DMS53 treated with DMSO at 0.1 percent for 48 hours (cell line): ENCODE results near the gene SLC13A4.
"Not testable (repeated sequence)": the region's sequence is repeated elsewhere in the genome, so short reads cannot be mapped to it uniquely, and the experiment has no call there.

ENCODE experiments used
- DNase-seq: peaks from one replicate; lab custom pipeline; 2025; ENCODE audit not compliant: unreplicated experiment; lab: John Stamatoyannopoulos, UW

The SLC13A4 gene

DNA sequence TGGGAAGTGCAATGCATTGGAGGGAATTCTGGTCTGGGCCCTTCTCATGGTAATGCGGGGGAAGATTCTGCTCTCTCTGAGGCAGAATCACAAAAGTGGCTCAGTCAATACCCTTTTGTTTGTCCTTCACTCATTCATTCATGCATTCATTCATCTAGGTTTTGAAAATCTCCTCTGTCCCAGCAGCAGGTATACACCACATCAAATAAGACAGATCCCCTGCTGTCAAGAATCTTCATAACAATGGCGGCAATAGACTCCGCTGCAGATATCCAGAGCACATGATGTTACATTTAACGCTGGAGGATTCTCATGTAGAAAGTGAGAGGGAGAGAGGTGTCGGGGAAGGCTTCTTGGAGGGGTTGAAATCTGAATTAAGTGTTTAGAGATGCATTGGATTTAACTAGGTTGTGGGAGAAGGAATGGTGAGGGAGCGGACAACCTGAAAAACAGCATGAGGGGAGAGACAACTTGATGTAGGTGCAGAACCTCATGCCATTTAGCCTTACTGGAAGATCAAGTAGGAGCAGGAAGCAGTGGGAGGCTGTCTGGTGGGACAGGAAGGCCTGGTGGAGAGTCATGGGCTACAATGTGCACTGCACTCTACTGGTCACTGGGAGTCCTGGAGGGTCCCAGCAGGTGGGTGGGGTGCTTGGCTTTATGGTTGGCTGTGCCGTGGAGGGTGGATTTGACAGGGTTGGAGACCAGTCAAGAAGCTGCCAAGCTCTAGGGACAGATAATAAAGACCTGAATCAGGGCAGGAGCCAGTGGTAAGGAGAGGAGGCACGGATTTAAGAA is 25.8 kb upstream of the SLC13A4 start:
- DNase-seq: no peak

DNA sequence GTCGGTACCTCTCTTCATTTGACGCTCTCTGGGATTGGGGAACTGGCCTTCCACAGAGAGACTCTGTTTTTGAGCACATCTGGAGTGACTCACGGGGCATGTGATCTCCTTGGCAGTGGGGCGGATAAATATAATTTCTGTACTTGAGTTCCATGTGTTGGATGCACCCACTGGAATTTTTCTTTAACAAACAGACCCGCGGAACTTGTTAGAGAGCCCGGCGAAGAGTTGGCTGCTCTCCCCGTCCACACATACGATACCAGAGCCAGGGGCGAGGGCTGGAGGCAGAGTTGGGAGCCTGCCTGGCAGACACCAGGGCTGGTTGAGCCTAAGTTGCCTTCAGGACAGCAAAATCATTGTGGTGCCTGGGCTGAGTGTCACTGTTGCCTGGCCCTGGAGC is 20.8 kb upstream of the SLC13A4 start, which contains the start of gene FAM180A:
Gene FAM180A (minus strand): TSS at position 44 of the 400 bp plus-strand sequence. CDS start 233 bp downstream, outside the sequence.
- DNase-seq: no peak

DNA sequence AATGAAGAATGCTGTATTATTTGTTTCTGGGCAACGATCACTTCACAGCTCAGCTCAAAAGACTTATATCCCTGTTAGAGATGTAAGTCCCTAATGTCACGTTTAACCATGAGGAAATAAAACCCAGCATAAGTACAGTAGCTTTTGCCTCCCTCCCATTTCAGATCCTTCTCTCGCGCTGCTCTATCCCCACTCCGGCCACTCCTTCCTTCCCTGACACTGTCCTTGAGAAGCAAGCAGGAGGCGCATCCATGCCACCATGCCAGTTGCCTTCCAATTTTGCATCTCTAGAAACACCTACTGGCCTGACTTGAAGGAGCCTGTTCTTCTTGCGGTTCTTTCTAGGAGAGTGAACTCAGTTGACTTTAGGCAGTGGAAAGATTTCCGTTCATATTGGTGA is 19.4 kb upstream of the SLC13A4 start:
- DNase-seq: no peak

DNA sequence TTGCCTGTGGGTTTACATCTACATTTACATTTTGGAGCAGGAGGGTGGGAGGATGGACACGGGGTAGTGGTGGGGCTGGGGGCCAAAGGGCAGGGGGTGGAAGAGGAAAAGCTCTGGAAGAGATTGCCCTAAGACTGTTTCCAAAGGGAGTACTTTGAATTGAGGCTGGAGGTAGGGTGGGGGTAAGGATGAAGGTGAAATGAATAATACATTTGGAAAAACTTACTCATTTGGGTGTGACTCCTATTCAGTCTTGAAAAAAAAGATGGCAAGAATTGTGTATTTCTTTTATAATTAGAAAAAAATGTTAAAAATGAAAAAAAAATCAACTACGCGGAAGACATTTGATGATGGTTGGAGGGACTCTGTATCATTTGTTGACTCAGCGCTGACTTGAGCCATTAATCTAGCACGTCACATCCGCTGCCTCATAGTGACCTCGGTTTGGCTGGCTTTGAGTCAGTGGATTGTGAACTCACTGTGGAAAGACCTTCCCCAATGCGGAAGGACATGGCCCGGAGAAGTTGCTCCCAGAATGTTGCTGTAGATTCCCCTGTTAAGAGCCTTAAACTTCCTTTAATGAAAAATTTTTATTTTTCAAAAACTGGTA is 17.8 kb upstream of the SLC13A4 start:
- DNase-seq: no peak

DNA sequence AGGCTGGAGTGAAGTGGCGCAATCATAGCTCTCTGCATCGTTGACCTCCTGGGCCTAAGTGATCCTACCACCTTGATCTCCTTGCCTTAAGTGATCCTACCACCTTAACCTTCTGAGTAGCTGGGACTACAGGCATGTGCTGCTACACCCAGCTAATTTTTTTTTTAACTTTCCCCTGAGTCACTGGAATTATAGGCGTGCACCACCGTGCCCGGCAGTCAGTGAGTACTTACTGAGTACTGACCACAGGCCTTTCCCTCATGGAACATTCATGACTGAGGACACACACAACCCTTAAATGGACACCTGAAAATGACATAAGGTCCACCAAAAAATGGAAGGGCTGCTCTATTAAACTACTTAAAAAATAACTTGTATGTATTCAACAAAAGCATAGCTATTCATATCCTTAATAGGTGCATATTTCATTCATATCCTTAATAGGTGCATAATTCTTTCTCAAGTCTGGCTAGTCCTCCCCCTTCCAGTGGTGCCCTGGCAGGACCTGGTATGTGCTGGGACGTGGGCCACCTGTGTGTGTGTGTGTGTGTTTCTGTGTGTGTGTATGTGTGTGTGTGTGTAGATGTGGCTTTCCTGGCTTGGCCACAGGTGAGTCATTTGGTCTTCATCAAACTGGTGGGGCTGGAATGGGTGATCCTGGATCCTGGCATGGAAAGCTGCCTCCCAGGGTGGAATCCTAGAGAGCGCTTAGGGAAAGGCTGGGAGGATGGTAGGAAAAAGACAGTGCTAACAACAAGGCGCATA is 17.1 kb upstream of the SLC13A4 start:
- no peak for DNase-seq

DNA sequence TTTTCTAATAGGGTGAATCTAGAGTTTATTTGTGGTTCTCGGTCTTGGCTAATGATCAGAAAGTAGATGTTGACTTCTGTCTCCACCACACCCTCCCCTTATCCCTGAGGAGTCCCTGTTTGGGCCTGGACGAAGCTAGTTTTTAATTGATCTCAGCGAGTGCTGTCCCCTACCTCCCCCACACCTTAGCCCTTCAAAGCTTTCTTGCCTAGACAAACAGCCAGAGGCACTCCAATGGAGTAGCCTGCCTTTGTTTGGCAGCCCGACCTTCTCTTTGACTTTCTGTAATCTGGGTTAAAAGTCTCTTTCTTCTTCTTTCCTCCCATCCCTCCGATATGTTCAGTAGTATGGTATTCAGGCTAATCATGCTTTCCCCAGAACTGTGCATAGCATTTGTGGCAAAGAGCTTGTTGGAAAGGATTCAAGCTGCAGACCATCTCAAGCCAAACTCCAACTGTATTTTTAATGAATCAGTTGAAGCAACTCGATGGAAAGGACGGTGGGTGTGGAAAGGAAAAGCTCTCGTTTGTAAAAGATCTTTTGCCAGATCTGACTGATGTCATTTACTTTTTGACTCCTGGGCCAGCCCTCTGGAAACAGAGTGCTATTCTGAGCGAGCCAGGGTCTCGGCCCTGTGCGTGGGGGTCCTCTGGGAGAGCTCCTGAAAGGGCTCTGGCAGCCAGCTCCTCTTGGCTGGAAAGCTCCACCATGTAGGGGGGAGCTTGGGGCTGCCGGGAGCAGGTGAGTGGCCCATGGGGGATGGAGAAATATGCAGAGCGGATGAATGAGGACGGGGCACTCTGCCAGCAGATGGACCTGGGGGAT is 16.1 kb upstream of the SLC13A4 start:
- DNase-seq: no peak

DNA sequence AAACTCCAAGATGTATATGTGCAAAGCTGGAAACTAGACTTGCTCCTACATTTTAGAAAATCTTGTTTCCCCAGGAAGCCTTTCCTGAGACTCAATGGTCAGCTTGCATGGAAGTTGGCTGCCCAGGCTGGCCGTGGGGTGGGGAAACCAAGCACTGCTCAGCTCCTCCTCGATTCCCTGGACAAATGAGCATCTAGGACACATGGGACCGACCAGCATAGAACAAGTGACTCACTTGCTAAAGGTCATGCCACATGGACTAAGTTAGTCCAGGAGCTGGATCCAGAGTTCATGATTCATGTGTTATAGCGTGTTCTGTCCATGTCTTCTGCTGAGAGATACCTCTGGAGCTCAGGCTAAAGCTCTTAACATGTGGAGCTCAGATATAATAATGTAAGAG is 14.4 kb upstream of the SLC13A4 start:
- no peak for DNase-seq

DNA sequence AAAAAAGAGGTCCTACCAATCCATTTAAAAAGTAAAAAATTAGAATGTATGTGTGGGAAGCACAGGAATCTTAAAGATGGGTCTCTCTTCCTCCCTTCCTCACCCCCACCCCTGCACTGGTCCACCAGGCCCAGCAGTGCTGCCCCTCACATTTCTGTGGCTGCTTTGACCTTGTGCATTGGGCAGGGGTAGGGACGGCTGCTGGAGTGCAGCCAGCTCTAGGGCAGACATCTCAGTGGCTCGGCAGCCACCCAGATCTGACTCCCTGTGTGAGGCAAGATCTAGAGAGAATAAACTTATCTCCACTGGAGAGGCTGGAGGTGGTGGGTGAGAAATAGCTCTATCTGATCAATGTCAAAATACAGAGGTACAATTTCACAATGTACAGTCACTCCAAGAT is 13.9 kb upstream of the SLC13A4 start:
- no peak for DNase-seq

DNA sequence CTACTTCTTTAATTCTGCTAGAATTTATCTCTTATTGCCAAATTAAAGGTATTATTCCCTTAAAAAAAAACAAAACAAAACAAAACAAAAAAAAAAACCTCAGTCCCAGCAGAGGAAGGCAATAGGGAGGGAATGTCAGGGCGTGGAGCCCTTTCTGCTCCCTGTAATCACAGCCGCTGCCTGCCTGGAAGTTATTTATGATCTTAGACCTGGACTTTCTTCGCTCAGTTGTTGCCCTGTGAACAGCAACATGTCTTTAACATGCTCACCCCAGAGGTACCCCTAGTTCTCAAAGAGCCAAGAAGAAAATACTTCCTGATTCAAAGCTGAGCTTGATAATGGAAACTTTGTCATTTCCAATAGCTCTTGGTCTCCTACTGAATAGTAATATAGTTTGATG is 12.9 kb upstream of the SLC13A4 start:
- DNase-seq: no peak

DNA sequence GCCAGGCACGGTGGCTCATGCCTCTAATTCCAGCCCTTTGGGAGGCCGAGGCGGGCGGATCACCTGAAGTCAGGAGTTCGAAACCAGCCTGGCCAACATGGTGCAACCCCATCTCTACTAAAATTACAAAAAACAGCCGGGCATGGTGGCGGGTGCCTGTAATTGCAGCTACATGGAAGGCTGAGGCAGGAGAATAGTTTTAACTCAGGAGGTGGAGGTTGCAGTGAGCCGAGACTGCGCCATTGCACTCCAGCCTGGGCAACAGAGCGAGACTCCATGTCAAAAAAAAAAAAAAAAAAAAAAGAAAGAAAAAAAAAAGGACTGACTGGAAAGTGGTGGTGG is 9.3 kb upstream of the SLC13A4 start:
- not testable (repeated sequence) for DNase-seq

DNA sequence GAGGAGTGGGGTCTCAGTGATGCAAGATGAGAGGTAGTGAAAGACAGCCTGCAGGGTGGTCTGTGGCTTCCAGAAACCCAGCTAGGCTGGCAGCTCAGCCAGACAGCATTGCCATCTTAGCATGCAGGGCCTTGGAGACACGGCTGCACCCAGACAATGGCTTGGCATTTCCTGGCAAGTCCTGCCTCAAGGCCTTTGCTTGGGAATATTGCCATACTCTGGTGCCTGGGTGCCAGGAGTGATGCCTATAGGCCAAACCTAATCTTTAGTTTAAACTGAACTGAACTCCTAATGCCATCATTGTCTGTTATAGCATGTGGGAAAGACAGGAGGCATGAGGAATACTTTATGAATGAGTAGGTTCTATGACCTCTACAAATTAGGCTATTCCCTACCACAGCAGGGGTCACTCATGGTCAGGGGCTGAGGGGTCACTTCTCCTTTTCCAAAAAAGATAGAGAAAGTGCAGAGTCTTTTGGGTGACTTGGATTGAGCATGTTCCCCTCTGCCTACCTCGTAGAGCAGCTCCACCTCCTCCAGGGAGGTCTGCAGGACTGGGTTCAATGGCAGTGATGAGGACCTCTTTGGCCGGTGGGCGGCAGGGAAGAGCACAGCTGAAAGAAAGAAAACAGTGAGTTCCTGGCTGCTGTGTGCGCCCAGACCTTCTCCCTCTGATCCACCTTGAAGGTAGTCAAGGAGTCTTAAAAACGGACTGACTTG is 8.8 kb upstream of the SLC13A4 start:
- no peak for DNase-seq

DNA sequence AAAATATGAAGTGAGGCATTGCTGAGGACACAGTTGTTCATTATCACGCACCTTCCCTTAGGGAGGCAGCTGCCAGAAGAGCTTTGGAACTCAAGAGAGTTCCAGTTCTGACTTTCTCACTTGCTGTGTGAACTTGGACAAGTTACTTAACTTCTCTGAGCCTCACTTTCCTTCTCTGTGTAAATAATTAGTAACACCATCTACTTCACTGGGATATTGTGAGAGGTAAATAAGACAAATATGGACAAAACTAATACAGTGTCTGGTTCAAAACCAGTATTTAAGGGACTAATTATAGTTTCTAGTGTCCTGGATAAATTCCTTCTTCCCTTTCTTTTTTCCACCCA is 6.3 kb upstream of the SLC13A4 start:
- no peak for DNase-seq

DNA sequence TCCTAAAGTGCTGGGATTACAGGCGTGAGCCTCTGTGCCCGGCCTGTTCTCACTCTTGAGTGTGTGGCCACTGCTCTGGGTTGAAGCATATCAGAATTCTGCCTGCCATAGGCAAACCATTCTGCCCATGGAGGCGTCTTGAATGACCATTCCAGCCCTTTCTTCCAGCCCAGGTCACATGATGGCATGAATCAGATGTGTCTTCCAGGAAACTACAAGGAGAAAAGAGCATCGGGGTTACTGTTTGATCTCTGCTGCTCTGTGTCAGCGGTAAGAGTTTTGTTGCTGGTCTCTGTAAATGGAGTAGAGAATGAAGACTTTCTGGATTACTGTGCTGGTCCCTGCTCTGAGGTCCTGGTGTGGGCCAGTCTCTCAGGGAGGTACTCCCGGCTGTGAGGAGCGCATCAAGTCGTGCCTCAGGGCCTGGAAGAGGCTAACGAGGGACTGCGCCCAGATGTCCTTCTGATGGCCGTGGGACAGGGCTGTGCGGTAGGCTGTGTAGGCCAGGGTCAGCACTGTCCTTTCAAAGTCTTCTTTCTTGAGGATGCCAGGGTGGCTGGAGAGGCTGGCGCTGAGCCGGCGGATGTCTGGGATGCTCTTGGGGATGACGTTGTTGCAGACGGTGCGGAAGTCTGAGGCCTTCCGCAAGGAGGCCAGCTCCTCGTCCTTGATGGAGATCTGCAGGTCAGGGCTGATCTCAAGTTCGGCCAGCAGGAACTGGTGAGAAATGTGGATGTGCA is 5.8 kb upstream of the SLC13A4 start:
- no peak for DNase-seq

DNA sequence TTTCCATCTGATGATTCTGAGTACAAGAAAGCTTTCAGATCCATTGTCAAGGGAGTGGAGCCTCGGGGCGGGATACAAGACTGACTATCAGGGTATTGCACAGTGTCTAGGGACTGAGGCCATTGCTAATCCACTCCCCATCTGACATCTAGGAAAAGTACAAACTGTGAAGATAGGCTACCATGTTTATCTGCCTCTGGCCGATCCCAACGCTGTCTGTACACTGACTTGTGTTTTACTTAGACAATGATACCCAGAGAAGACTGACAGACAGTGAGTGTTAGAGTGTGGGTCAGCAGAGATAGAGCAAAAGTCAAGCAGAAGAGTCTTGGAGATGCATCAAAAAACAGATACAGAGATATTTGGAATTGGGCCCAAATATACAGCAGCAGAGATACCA is 3.1 kb upstream of the SLC13A4 start:
- DNase-seq: no peak

DNA sequence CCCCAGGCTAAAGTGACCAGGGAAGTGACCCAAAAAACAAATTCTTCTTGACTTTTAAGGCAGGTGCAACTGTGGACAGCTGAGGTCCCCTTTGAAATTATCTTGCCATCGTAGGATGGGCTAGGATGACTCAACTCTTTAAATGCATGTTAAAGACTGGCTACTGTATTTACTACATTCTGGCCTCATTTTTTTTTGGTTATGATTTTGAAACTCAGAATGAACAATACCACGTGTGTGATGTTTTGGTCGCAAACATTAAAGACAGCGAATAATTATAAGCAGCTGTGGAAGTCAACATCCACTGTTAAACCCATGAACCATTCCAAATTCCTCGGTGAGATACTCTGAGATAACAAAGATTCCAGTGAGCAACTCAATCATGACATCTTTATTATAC is 1.2 kb upstream of the SLC13A4 start:
- DNase-seq: no peak

DNA sequence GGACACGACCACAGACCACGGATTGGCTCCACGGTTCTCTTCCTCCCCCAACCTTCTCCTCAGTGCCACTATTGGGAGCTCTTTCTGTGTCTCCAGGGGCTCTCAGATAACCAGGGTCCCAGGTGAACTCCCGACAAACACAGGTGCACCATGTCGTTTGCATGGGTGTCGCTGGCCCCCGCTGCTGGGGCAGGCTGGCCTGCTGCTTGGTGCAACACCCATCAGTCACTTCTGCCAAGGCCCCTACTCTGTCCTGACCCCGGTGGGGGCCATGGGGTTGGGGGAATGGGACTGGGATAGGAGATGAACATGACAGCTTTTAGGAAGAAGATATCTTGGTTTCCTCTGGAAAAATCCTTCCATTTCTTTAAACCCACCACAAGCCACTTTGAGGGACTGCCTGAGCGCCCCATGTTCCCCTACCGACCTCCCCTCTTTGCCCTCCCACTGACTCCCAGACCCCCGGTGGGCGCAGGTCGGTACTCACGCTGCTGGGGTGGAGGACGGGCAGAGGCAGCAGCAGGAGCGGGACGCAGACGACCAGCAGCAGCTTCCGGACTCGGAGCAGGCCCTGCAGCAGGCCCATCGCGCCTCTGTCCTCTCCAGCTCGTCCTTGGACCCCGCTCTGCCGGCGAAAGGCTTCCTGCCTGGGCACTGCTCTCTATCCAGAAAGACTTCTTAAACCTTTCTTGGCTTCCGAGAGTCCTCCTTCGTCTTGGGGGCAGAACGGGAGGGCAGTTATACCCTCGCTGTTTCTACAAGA is 894 bp downstream of the SLC13A4 start:
- DNase-seq: no peak

DNA sequence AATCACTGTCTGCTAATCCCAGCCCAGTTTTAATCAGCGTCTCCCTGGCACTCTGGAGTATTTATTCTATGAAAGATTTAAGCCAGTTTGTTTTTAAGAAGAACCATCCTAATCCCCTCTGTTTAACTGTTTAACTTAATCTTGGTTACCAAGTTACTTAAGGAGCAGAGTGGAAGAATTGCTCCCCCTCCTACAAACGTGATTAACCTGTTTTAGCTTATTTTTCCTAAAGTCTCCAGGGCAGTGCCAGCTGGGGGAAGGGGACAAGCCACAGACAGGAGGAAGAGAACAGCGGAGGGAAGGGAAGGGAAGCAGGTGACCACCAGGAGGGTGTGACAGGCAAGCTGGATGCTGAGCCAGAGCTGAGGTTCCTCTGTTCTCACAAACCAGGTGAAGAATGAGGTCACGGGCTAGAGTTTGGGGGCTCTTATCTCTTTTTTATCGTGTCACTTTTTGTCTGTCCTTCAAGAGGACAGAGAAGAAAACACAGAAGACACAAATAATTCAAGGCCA is 1.7 kb downstream of the SLC13A4 start:
- no peak for DNase-seq

DNA sequence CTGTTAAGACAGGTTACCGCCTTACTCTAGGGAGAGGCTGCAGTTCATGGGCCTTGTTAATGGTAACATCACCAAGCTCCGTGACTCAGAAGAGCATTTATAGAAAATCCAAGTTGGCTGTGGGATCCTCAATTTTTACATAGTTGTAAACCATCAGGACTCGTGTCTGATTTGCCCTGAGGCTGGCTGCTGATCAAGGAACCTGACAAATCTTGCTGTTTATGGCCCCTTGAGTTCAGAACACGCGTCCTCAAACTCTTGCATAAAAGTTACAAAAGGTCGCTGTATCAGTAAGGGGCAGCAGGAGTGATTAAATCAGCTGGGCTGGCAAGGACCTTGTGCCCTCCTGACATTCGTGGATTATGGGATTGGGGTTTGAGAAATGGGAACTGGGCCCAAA is 4.6 kb downstream of the SLC13A4 start:
- DNase-seq: no peak

DNA sequence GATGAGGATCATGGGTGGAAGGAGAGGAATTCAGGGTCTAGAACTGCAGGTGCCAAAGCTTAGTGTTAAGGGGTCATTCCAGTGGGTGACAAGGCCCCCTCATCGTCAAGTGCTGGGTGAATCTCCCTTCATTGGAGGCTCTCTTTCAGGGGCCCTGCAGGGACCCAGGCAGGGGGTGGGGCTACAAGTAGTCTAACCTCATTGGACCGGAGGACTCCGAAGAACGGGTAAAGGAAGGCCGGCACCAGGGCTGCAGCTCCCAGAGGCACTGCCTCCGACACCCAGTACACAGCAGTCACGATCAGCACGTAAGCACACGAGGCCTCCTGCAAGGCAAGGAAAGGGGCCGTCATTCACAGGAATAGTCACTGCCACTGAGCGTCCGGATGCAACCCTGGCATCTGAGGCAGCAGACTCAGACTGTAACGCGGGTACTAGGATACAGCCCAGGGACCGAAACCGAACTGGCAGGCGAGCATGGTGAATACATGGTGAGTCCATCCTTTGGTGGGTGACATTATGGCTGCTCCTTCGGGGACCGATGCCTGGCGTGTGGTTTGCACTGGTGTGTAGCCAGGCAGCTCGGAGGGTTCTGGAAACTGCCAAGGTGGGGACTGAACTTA is 6.7 kb downstream of the SLC13A4 start:
- DNase-seq: no peak
